Measurements from ENCODE around the gene FGFBP2. TPM values are rescaled to one million over a fixed set of nuclear protein-coding genes. Genes with fewer than 3 reads are reported as not detected.
"Not testable (repeated sequence)": the region's sequence is repeated elsewhere in the genome, so short reads cannot be mapped to it uniquely, and the experiment has no call there.

FGFBP2 gene
- total RNA-seq, 1 donor from 2014 or later, result 2.0 TPM

GRCh38 chr4:15938182-15938581 lies 24.8 kb downstream of the FGFBP2 start:
- intact Hi-C loops (cut with DNase I), result no loop called here
- no peak for DNase-seq
- no peak for ATAC-seq (ENCODE audit: poor library complexity)

- no peak for ATAC-seq (ENCODE audit: poor library complexity)
- DNase-seq, result no peak
- intact Hi-C loops (cut with DNase I), result no loop called here
These were observed 26.5 kb downstream of the FGFBP2 start for GRCh38 chr4:15936495-15936894.

- DNase-seq (no peak), ATAC-seq (ENCODE audit: poor library complexity) (no peak)
- intact Hi-C loops (cut with DNase I), result no loop called here
These were observed 27.2 kb downstream of the FGFBP2 start for GRCh38 chr4:15935504-15936402.

GRCh38 chr4:15934259-15934658 lies 28.7 kb downstream of the FGFBP2 start:
- ATAC-seq (ENCODE audit: poor library complexity) (no peak), DNase-seq (no peak)
- intact Hi-C loops (cut with DNase I), result no loop called here

- no peak for ATAC-seq (ENCODE audit: poor library complexity)
- intact Hi-C loops (cut with DNase I), result no loop called here
These were observed 31.3 kb downstream of the FGFBP2 start for GRCh38 chr4:15931451-15932210.

GRCh38 chr4:15930314-15930713 lies 32.7 kb downstream of the FGFBP2 start:
- intact Hi-C loops (cut with DNase I), result no loop called here
- DNase-seq (no peak), ATAC-seq (ENCODE audit: poor library complexity) (no peak)

More at GRCh38 chr4:15931451-15932210, 31.3 kb downstream of the FGFBP2 start:
- DNase-seq, result no peak

- intact Hi-C loops (cut with DNase I), result no loop called here
- DNase-seq (no peak), ATAC-seq (ENCODE audit: poor library complexity) (no peak)
These were observed 33.4 kb downstream of the FGFBP2 start for GRCh38 chr4:15929540-15929939.

- DNase-seq, result no peak
- ATAC-seq (ENCODE audit: poor library complexity), result no peak
- intact Hi-C loops (cut with DNase I), result no loop called here
These were observed 34.1 kb downstream of the FGFBP2 start for GRCh38 chr4:15928883-15929282.

- ATAC-seq (ENCODE audit: poor library complexity) (no peak), DNase-seq (no peak)
- intact Hi-C loops (cut with DNase I), result no loop called here
These were observed 36.5 kb downstream of the FGFBP2 start for GRCh38 chr4:15926486-15926885.

GRCh38 chr4:15925830-15926229 lies 37.1 kb downstream of the FGFBP2 start:
- ATAC-seq (ENCODE audit: poor library complexity) (no peak), DNase-seq (no peak)
- intact Hi-C loops (cut with DNase I), result no loop called here

- DNase-seq, result no peak
- no peak for ATAC-seq (ENCODE audit: poor library complexity)
- intact Hi-C loops (cut with DNase I), result no loop called here
These were observed 41.4 kb downstream of the FGFBP2 start for GRCh38 chr4:15921592-15921932.

GRCh38 chr4:15920723-15921591 lies 42.0 kb downstream of the FGFBP2 start:
- intact Hi-C loops (cut with DNase I), result no loop called here
- peak; percentile 34 for ATAC-seq (ENCODE audit: poor library complexity)

GRCh38 chr4:15918484-15919129 lies 44.4 kb downstream of the FGFBP2 start:
- intact Hi-C loops (cut with DNase I), result no loop called here
- ATAC-seq (ENCODE audit: poor library complexity), result no peak
- DNase-seq, result no peak

More at GRCh38 chr4:15920723-15921591, 42.0 kb downstream of the FGFBP2 start:
- peak; percentile 50 for DNase-seq

GRCh38 chr4:15917297-15917696 lies 45.7 kb downstream of the FGFBP2 start:
- DNase-seq, result no peak
- intact Hi-C loops (cut with DNase I), result no loop called here
- no peak for ATAC-seq (ENCODE audit: poor library complexity)

GRCh38 chr4:15916358-15916757 lies 46.6 kb downstream of the FGFBP2 start:
- DNase-seq; ATAC-seq (ENCODE audit: poor library complexity); intact Hi-C loops (cut with DNase I): not testable (repeated sequence)

- DNase-seq (no peak), ATAC-seq (ENCODE audit: poor library complexity) (no peak)
- intact Hi-C loops (cut with DNase I), result no loop called here
These were observed 48.2 kb downstream of the FGFBP2 start for GRCh38 chr4:15914736-15915135.

GRCh38 chr4:15914291-15914690 lies 48.7 kb downstream of the FGFBP2 start:
- intact Hi-C loops (cut with DNase I), result no loop called here
- ATAC-seq (ENCODE audit: poor library complexity) (no peak), DNase-seq (no peak)

- ATAC-seq (ENCODE audit: poor library complexity) (no peak), DNase-seq (no peak)
- intact Hi-C loops (cut with DNase I), result no loop called here
These were observed 49.4 kb downstream of the FGFBP2 start for GRCh38 chr4:15913631-15913970.

All from Right ventricle myocardium superior (tissue), 1 donor.